K562 (cell line): ENCODE results near the gene CYP1B1.

Source experiments
- CREB1 ChIP-seq, 2 experiments: sonication (generic) in 1 of 2; formaldehyde crosslinking in 1 of 2; IDR thresholded peaks; 2 replicates each; pipeline versions ENCODE4 v1.6.1 to v1.8.0; 2012 to 2022; ENCODE audit warnings: inconsistent platforms in 1 of 2, mild to moderate bottlenecking in 1 of 2, missing genetic modification reagents in 1 of 2, moderate library complexity in 1 of 2
- CREM ChIP-seq: IDR thresholded peaks from 2 replicates; pipeline ENCODE4 v1.6.1; 2014; ENCODE audit warnings: antibody characterized with exemption, low read depth
- JUNB ChIP-seq: fragments of 450-650 bp; formaldehyde crosslinking; conservative IDR thresholded peaks from 2 replicates; pipeline ENCODE4 v1.4.0; 2020; ENCODE audit warnings: mild to moderate bottlenecking
- KDM2B ChIP-seq: fragments of 250-450 bp; sonication (Bioruptor Pico); IDR thresholded peaks from 2 replicates; pipeline ENCODE4 v1.8.0; 2021; ENCODE audit warnings: mild to moderate bottlenecking, moderate library complexity
- NFYB ChIP-seq: IDR thresholded peaks from 2 replicates; pipeline ENCODE4 v1.6.1; 2011; ENCODE audit warnings: mild to moderate bottlenecking, moderate library complexity; ENCODE audit not compliant: insufficient read length; ENCODE audit errors: extremely low read depth
- POLR2A ChIP-seq: fragments of 450-650 bp; conservative IDR thresholded peaks from 2 replicates; pipeline ENCODE4 v1.6.1; 2016
- PTBP1 ChIP-seq: fragments of 200-400 bp; formaldehyde crosslinking; IDR thresholded peaks from 2 replicates; pipeline ENCODE4 v1.6.1; 2017; ENCODE audit warnings: low read depth, low read length
- SAP30 ChIP-seq: fragments of 200-600 bp; sonication (generic); IDR thresholded peaks from 2 replicates; pipeline ENCODE4 v1.6.1; 2012; ENCODE audit warnings: borderline replicate concordance, low read depth, mild to moderate bottlenecking, moderate library complexity, low read length, control low read depth, inconsistent platforms; ENCODE audit not compliant: insufficient read depth, poor library complexity, severe bottlenecking
- SMC3 ChIP-seq: conservative IDR thresholded peaks from 2 replicates; pipeline ENCODE4 v1.6.1; 2011; ENCODE audit warnings: low read depth, low read length, improper control_type of control experiment; ENCODE audit not compliant: insufficient read depth
- ZNF24 ChIP-seq: fragments of 450-650 bp; IDR thresholded peaks from 2 replicates; pipeline ENCODE4 v1.6.1; 2016
- ZNF449 ChIP-seq: fragments of 250-450 bp; sonication (Bioruptor Pico); IDR thresholded peaks from 2 replicates; pipeline ENCODE4 v1.8.0; 2022; ENCODE audit warnings: moderate library complexity, mild to moderate bottlenecking, inconsistent platforms
- TF ChIP-seq, protein P1 (sequence below): IDR thresholded peaks from 2 replicates; pipeline ENCODE4 v1.6.1; 2016; ENCODE audit warnings: missing genetic modification characterization, missing compliant biosample characterization
- TF ChIP-seq, protein P2 (sequence below), 3 experiments: IDR thresholded peaks in 2 of 3; conservative IDR thresholded peaks in 1 of 3; 2 replicates each; pipeline ENCODE4 v1.5.1; 2011 to 2012; ENCODE audit warnings: low read length in 3 of 3, mild to moderate bottlenecking in 3 of 3, control low read depth in 2 of 3, improper control_type of control experiment in 1 of 3, inconsistent platforms in 1 of 3, low read depth in 1 of 3, mixed read lengths in 1 of 3, moderate library complexity in 1 of 3; ENCODE audit not compliant: insufficient read depth in 2 of 3

- no peak for TF ChIP-seq CREB1 (IDR thresholded peaks at IDR 0.05)
- no peak for TF ChIP-seq CREB1 (CRISPR knock-in tag; IDR thresholded peaks at IDR 0.05)
- no peak for TF ChIP-seq NFYB
- TF ChIP-seq PTBP1, result no peak
- TF ChIP-seq SMC3, result no peak
- TF ChIP-seq, protein P1, sequence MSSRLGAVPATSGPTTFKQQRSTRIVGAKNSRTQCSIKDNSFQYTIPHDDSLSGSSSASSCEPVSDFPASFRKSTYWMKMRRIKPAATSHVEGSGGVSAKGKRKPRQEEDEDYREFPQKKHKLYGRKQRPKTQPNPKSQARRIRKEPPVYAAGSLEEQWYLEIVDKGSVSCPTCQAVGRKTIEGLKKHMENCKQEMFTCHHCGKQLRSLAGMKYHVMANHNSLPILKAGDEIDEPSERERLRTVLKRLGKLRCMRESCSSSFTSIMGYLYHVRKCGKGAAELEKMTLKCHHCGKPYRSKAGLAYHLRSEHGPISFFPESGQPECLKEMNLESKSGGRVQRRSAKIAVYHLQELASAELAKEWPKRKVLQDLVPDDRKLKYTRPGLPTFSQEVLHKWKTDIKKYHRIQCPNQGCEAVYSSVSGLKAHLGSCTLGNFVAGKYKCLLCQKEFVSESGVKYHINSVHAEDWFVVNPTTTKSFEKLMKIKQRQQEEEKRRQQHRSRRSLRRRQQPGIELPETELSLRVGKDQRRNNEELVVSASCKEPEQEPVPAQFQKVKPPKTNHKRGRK (tag), result no peak
- TF ChIP-seq ZNF449 (CRISPR knock-in tag), result no peak
- no peak for TF ChIP-seq JUNB (CRISPR knock-in tag)
- no peak for TF ChIP-seq KDM2B
- TF ChIP-seq, protein P2, sequence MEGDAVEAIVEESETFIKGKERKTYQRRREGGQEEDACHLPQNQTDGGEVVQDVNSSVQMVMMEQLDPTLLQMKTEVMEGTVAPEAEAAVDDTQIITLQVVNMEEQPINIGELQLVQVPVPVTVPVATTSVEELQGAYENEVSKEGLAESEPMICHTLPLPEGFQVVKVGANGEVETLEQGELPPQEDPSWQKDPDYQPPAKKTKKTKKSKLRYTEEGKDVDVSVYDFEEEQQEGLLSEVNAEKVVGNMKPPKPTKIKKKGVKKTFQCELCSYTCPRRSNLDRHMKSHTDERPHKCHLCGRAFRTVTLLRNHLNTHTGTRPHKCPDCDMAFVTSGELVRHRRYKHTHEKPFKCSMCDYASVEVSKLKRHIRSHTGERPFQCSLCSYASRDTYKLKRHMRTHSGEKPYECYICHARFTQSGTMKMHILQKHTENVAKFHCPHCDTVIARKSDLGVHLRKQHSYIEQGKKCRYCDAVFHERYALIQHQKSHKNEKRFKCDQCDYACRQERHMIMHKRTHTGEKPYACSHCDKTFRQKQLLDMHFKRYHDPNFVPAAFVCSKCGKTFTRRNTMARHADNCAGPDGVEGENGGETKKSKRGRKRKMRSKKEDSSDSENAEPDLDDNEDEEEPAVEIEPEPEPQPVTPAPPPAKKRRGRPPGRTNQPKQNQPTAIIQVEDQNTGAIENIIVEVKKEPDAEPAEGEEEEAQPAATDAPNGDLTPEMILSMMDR (IDR thresholded peaks at IDR 0.05 in 2 of 3, conservative IDR thresholded peaks at IDR 0.05 in 1 of 3; ENCODE audit: insufficient read depth in 2 of 3, low read depth in 1 of 3, low read length in 3 of 3), result no peak
- no peak for TF ChIP-seq CREM
- TF ChIP-seq POLR2A, result no peak
- TF ChIP-seq ZNF24, result no peak
- no peak for TF ChIP-seq SAP30
These were observed 9.4 kb downstream of the CYP1B1 start for GRCh38 chr2:38066421-38067115.
